HG02970 (cell line): ENCODE data around the gene CTDSP2.
"Not testable (repeated sequence)": the region's sequence is repeated elsewhere in the genome, so short reads cannot be mapped to it uniquely, and the experiment has no call there.

Experiments
- ATAC-seq: cut with Tn5 transposase; IDR thresholded peaks from one replicate; pipeline ENCODE4 v1.9.1; 2021; ENCODE audit warnings: mild to moderate bottlenecking, moderate library complexity, moderate number of reproducible peaks; ENCODE audit not compliant: unreplicated experiment, low FRiP score

The CTDSP2 gene

DNA sequence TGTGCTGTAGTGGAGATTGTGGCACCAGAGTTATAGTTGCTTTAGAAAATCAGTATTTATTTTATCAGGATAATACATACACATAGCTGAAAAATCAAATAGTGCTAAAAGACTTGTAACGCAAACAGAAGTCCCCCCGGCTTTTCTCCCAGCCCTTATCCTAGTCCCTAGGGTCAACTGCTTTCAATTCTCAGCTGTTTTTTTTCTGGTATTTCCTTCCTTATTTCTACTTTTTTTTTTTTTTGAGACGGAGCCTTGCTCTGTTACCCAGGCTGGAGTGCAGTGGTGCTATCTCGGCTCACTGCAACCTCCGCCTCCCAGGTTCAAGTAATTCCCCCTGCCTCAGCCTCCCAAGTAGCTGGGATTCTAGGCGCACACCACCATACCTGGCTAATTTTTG, 8.4 kb upstream of the CTDSP2 start:
- ATAC-seq, result no peak

DNA sequence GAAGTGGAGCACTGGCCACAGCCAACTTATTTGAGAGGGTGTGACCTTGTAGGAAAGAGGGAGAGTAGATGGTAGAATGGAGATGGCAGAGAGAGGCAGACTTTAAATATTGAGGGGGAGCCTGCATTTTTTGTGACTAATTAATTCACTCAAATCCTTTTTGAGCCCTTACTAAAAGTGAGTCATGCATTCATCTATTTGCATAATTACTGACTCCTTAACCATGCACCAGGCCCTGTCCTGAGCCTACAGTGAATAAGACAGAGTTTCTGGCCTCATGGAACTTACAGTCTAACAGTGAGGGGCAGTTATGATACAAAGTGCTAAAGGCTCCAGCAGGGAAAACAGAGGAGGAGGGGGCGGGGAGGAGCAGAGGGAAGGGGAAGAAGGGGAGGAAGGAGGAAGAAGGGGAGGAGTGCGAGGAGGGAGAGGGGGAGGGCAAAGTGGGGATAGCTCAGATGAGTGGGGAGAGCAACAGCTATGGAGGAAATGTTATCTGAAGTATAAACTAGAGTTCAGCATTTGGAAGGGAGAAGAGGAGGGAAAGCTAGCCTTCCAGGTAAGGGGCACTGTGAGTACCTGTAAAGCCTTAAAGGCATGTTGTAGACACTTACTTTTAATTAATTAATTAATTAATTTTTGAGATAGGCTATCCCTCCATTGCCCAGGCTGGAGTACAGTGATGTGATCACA, 7.5 kb upstream of the CTDSP2 start:
- no peak for ATAC-seq

GRCh38 chr12:57852620-57853500, 6.3 kb upstream of the CTDSP2 start:
- no peak for ATAC-seq

GRCh38 chr12:57852200-57852599, 5.7 kb upstream of the CTDSP2 start:
- ATAC-seq, result no peak

DNA sequence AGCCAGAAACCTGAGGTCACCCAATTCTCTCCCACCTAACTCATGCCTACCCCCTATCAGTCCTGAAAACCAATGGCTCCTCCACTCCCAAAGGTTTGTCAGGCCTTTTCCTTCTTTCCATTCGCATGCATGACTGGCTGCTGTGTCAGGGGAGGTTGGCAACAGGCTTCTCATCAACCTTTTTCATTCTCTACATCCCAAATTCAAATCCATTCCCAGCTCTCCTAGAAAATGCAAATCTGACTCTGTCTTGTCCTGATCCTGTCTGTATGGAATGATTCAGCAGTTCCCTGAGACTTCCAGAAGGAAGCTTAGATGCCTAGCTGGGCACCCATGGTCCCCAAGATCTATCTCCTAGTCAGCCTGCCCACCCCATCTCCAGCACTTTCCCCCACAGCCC, 5.0 kb upstream of the CTDSP2 start:
- no peak for ATAC-seq

GRCh38 chr12:57850854-57851430, 4.4 kb upstream of the CTDSP2 start:
- no peak for ATAC-seq

DNA sequence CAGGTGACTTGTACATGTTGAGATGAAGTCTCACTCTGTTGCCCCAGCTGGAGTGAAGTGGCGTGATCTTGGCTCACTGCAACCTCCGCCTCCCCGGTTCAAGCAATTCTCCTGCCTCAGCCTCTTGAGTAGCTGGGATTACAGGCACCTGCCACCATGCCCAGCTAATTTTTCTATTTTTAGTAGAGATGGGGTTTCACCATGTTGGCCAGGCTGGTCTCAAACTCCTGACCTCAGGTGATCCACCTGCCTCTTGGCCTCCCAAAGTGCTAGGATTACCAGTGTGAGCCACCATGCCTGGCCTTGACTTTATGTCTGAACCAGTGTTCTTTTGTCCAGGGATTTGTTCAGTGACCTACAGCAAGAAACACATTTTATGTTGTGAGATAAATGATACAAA, 2.9 kb upstream of the CTDSP2 start:
- not testable (repeated sequence) for ATAC-seq

- no peak for ATAC-seq
These were observed 2.5 kb upstream of the CTDSP2 start for GRCh38 chr12:57849035-57849434.

- ATAC-seq, result no peak
These were observed 1.7 kb upstream of the CTDSP2 start for GRCh38 chr12:57848208-57848607.

- ATAC-seq, result no peak
These were observed 298 bp downstream of the CTDSP2 start for GRCh38 chr12:57846285-57846576.

DNA sequence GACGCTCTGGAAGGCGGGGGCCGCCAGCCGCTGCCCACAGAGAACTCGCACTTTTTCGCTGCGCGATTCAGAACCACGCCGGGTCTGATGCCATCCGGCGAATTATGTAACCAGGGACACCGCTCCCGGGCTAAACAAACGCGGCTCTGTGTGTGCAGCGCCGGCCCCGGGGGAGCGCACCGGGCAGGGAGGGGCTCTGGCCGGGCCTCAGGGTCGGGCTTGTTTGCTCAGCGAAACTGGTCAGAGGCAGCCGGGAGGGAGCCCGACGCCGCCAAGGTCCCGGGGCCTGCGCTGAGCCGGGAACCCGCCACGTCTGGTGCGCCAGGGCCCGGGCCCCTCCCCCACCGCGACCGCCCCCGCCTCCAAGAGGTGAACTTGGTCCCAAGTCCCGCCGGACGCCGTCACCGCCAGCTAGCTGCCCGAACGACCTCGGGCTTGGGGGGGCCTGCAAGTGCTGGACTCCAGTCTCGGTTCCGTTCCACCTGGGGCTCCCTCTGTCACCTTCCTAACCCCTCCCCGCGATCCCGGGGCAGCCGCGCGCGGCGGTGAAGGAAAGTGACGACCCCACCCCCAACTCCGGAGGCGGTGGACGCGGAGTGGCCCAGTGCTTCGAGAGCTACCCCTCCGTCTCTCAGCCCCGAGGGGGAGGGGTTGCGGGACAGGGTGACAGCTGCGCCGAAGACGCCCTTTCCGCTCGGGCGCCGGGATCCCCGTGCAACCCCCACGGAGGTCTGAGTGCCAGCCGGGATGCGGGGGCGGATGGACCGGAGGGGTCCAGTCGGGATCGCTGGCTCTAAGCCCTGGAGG, 848 bp downstream of the CTDSP2 start:
- ATAC-seq, result peak; percentile 31

GRCh38 chr12:57844709-57845477, 1.6 kb downstream of the CTDSP2 start:
- no peak for ATAC-seq

GRCh38 chr12:57842342-57843294, 3.9 kb downstream of the CTDSP2 start:
- no peak for ATAC-seq

- no peak for ATAC-seq
These were observed 5.1 kb downstream of the CTDSP2 start for GRCh38 chr12:57841445-57841844.

GRCh38 chr12:57840726-57841125, 5.8 kb downstream of the CTDSP2 start:
- ATAC-seq, result no peak

- no peak for ATAC-seq
These were observed 6.5 kb downstream of the CTDSP2 start for GRCh38 chr12:57839996-57840395.

DNA sequence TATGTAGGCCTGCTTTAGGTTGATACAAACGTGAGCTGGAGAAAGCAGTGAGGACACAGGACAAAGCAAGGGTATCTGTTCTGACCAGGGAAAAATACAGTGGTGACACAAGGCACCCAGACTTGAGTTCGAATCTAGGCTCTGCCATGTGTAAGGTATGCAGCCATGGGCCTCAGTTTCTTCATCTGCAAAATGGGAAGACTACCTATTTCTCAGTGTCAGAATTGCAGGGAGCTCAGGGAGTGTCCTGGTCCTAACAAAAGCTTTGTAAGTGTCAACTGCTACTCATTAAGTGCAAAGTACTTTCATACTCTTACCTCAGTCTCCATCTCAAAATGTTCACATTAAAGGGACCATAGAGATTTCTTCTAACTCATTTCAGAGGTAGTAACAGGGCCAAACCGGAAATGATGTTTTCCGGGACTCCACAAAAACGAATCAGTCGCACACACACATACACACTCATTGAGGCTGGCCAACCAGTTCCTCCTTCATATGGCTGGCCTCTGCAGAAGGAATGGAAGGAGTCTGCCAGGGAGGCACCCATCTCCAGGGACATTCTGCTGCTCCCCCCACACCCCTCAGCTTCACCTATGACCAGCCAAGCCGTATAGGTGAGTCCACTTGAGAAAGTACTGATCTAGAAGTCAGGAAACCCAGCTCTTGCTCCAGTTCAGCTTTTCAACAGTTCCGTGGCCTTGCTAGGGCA, 7.8 kb downstream of the CTDSP2 start:
- ATAC-seq, result no peak

GRCh38 chr12:57837864-57838562, 8.5 kb downstream of the CTDSP2 start:
- no peak for ATAC-seq
